HG03139 (cell line): ENCODE data around the gene B3GNT7.
A peak's percentile ranks its signal among the peaks of the same experiment; 100 is the strongest.
"Not testable (repeated sequence)": the region's sequence is repeated elsewhere in the genome, so short reads cannot be mapped to it uniquely, and the experiment has no call there.

Source experiments
- ATAC-seq: cut with Tn5 transposase; IDR thresholded peaks from one replicate; pipeline ENCODE4 v1.9.1; 2021; ENCODE audit not compliant: unreplicated experiment

Gene B3GNT7

DNA sequence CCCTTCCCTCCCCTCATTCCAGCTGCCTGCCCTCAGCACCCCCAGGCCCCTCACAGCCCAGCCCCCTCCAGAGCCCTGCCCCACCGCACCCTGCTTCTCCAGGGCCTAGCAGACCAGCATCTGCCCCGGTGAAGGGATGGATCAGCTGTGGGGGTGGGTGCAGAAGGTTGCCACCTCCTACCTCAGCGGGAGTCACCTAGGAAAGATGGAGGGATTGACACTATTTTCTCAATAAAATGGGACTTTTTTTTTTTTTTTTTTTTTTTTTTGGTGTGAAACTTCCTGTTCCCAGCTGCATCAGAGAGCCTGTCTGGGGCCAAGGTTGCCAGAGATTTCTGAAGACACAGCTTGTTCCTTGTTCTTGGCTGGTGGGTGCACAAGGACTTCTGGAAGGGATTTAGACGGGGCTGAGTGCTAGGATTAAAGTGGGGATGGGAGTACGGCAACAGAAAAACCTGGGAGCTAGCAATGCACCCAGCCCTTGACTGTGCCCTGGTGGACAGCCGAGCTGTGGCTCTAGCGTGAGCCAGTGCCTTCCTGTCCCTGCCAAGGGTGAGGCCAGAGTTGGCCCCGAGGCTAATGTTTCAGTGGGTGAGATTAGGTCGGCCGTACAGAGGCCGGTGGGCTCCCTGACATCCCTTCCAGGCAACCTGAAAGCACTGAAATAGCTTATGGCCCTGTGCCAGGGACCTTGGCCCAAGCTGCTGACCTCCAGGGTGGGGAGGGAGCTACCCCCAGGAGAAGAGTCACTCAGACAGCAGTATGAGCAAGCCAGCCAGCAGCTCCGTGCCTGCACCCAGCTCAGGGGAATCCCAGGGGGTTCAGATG is 4.6 kb downstream of the B3GNT7 start:
- ATAC-seq: no peak

DNA sequence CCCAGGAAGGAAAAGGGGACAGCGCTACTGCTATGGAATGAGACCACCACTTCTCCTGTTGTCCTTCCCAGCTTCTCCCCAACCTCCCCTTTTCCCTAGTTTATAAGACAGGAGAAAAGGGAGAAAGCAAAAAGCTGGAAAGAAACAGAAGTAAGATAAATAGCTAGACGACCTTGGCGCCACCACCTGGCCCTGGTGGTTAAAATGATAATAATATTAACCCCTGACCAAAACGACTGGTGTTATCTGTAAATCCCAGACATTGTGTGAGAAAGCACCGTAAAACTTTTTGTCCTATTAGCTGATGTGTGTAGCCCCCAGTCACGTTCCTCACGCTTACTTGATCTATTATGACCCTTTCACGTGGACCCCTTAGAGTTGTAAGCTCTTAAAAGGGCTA is 5.2 kb downstream of the B3GNT7 start:
- ATAC-seq: not testable (repeated sequence)

- not testable (repeated sequence) for ATAC-seq
Observed at GRCh38 chr2:231401101-231401500, 5.6 kb downstream of the B3GNT7 start.

DNA sequence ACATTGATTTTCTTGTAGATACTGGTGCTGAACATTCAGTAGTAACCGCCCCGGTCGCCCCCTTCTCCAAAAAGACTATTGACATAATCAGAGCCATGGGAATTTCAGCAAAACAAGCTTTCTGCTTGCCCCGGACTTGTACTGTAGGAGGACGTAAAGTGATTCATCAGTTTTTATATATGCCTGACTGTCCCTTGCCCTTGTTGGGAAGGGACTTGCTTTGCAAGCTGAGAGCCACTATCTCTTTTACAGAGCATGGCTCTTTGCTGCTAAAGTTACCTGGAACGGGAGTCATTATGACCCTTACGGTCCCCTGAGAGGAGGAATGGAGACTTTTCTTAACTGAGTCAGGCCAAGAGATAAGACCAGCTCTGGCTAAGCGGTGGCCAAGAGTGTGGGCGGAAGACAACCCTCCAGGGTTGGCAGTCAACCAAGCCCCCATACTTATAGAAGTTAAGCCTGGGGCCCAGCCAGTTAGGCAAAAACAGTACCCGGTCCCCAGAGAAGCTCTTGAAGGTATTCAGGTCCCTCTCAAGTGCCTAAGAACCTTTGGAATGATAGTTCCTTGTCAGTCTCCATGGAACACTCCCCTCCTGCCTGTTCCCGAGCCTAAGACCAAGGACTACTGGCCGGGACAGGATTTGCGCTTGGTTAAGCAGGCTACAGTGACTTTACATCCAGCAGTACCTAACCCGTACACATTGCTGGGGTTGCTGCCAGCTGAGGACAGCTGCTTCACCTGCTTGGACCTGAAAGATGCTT is 8.1 kb downstream of the B3GNT7 start:
- not testable (repeated sequence) for ATAC-seq

DNA sequence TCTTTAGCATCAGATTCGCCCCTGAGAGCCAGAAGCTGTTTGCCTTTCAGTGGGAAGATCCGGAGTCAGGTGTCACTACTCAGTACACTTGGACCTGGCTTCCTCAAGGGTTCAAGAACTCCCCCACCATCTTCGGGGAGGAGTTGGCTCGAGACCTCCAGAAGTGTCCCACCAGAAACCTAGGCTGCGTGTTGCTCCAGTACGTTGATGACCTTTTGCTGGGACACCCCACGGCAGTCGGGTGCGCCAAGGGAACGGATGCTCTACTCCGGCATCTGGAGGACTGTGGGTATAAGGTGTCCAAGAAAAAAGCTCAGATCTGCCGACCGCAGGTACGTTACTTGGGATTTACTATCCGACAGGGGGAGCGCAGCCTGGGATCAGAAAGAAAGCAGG is 8.7 kb downstream of the B3GNT7 start:
- not testable (repeated sequence) for ATAC-seq

DNA sequence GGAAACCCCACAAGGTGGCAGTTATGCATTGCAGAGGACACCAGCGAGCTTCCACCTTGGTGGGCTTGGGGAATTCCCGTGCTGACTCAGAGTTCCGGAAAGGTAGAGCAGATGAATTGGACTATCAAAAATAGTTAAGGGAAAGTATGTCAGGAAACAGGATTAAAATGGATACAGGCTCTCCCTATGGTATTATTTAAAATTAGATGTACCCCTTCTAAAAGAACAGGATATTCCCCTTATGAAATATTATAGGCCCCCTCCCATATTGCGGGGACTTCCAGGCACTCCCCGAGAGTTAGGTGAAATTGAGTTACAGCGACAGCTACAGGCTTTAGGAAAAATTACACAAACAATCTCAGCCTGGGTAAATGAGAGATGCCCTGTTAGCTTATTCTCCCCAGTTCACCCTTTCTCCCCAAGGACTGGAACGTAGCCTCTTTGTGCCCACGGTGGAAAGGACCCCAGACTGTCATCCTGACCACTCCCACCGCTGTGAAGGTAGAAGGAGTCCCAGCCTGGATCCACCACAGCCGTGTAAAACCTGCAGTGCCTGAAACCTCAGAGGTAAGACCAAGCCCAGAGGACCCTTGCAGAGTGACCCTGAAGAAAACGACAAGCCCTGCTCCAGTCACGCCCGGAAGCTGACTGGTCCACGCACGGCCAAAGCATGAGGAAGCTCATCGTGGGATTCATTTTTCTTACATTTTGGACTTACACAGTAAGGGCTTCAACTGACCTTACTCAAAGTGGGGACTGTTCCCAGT is 10.3 kb downstream of the B3GNT7 start:
- not testable (repeated sequence) for ATAC-seq

GRCh38 chr2:231407686-231408085 is 12.2 kb downstream of the B3GNT7 start:
- not testable (repeated sequence) for ATAC-seq

DNA sequence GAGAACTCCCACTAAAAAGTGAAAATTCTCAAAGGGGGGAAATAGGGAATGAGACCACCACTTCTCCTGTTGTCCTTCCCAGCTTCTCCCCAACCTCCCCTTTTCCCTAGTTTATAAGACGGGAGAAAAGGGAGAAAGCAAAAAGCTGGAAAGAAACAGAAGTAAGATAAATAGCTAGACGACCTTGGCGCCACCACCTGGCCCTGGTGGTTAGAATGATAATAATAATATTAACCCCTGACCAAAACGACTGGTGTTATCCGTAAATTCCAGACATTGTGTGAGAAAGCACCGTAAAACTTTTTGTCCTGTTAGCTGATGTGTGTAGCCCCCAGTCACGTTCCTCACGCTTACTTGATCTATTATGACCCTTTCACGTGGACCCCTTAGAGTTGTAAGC is 12.8 kb downstream of the B3GNT7 start:
- not testable (repeated sequence) for ATAC-seq

GRCh38 chr2:231409776-231410175 is 14.3 kb downstream of the B3GNT7 start:
- ATAC-seq: no peak

GRCh38 chr2:231410293-231411004 is 14.9 kb downstream of the B3GNT7 start:
- no peak for ATAC-seq

DNA sequence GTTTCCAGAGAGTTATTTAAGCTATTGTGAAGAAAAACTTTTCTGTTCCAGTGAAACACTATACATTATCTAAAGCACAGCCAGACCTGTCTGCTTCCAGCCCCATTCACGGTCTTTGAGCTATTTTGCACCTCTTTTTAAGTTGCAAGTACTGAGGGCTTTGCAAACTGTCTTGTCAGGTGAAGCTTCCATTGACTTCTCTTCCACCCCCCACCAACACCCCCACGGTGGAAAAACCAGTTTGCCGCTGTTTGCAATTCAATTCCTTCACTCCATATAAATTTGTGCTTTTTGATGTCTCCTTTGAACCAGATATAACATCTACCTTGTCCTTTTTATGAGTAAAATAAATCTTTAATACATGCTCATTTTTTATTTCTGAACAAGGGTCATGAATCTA is 15.7 kb downstream of the B3GNT7 start:
- no peak for ATAC-seq

GRCh38 chr2:231411831-231412617 is 16.5 kb downstream of the B3GNT7 start:
- ATAC-seq: peak; percentile 94

- no peak for ATAC-seq
Observed at GRCh38 chr2:231412618-231412963, 17.1 kb downstream of the B3GNT7 start.

DNA sequence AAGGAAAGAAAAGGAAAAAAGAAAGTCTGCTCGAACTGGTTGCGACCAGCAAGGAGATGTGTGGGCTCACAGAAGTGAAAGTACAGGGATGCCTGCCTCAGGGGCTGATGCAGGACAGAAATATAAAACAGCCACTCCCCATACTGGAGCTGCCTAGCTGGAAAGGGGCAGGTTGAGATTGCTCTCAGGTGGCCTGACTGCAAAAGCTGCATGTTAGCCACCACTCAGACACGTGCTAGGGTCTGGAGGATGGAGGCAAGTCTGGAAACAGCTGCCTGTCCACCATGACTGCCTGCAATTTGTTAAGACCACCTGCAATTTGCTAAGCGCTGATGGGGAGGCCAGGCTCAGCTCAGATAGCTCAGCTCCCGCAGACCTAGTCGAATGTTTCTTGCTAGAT is 17.9 kb downstream of the B3GNT7 start:
- no peak for ATAC-seq

- ATAC-seq: no peak
Observed at GRCh38 chr2:231413921-231414476, 18.5 kb downstream of the B3GNT7 start.

DNA sequence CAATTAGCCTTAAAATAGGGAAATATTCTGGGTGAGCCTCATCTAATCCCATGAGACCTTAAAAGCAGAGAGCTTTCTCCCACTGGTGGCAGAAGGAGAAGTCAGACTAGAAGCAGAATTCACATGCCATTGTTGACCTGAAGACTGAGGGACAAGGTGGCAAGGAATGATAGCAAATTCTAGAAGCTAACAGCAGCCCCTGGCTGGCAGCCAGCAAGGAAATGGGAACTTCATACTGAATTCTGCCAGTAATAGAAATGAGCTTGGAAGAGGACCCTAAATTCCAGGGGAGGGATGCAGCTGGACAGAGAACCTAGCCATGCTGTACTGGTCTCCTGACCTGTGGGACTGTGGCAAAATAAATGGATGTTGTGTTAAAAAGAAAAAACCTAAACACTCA is 19.5 kb downstream of the B3GNT7 start:
- no peak for ATAC-seq

DNA sequence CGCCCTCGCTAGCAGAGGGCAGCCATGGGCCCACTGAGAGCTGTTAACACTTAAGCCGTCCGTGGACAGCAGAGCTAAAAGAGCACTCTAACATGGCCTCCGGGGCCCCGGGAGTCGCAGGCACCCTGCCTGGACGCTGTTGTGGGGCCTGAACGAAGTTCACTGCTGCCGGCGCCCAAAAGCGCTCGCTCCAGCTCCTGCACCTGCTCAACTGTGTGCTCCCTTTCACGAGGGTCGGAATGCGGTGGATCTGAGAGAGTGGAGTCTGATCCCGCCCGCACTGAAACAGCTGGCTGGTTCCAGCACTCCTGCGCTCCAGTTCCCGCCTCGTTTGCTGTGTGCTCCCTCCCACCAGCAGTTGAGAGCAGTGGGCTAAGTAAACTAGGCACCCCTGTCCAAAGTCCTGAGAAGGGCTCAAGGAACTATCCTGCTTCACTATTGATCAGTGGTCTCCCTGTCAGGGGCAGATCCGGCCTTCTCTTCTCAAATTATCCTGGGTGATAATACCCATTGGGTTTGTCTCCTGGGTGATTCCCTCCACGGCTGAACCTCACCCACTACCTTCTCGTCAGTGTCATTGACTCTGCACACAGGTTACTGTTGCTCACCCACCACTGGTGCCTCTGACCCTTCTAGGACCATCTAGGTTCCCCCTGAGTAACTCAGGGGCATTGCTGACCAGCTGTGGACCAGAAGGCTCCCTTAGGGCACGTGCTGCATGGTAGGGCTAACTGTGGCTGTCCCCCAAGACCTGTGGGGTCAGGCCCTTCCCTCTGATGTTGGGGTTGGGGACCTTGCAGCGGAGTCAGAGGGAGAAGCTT is 23.5 kb downstream of the B3GNT7 start:
- ATAC-seq: no peak

DNA sequence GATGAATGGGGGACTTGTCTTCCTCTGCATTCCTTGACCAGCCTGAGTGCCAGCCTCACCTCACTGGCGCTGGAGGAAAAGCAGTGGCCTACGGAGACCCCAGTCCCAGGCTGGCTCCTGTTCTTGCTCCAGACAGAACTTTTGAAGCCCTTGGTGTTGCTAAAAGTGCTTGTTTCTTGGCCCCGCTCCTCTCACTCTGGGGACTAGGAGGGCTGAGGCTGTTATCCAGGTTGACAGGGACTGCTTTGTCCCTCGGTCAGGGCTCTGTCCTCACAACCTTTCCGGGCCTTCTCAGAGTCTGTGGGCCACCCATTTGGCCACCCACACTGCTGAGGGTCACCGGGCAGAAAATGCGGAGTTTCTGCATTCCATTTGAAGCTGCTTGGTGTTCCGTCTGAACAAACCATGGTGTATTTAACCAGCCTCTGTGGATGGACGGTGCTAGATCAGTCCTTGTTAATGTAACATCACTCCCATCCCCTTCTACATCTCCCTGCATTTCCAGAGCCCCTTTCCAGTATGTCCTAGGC is 25.6 kb downstream of the B3GNT7 start:
- ATAC-seq: no peak

GRCh38 chr2:231422056-231422455 is 26.5 kb downstream of the B3GNT7 start:
- ATAC-seq: no peak
